Heart left ventricle (tissue), 13 donors: Measurements from ENCODE around the gene ENGASE.

ENCODE experiments used
- POLR2A ChIP-seq, 2 donors: fragments of 450-650 bp; IDR thresholded peaks; one replicate each; pipeline ENCODE4 v1.6.1; 2017; ENCODE audit warnings: antibody characterized with exemption in 2 of 2, mild to moderate bottlenecking in 2 of 2, moderate library complexity in 2 of 2
- TF ChIP-seq, protein P1 (sequence below), 12 donors: fragments of 200-600 bp; sonication (generic) in 4 of 12; IDR thresholded peaks; one replicate each; pipeline versions ENCODE4 v1.5.0 to v1.8.0; 2018 to 2022; ENCODE audit warnings: antibody characterized with exemption in 12 of 12, mild to moderate bottlenecking in 5 of 12
- donor health status: ischemic (EF 13 %, LVEDD 7.1; RV severe dilation, severe dysfunction).
- donor health status: DM: no; HTN: yes; CAD: no.
- donor health status: DM: no; HTN: no; CAD: no.
- donor health status: ischemic (EF 25% LVEDD 6.9; RV normal size, moderate dysfunction).
- donor health status: ischemic (EF 25% LVEDD 5.7; RV mildly dilated, moderate dysfunction).
- donor health status: ischemic (EF 35%, LVEDD 5.7; RV mildly dilated, moderate dysfunction).
- donor health status: nonischemic (EF 11% LVEDD 7.7; RV severe dilation, severe dysfunction).
- donor health status: DM: yes; HTN: yes; CAD: no.
- donor health status: PGD.
- donor health status: ischemic (EF 29% LVEDD 5.4; RV normal size, mild dysfunction).
- donor health status: nonischemic (EF 23%, LVEDD 6.1; RV moderate dilation, normal function).

DNA sequence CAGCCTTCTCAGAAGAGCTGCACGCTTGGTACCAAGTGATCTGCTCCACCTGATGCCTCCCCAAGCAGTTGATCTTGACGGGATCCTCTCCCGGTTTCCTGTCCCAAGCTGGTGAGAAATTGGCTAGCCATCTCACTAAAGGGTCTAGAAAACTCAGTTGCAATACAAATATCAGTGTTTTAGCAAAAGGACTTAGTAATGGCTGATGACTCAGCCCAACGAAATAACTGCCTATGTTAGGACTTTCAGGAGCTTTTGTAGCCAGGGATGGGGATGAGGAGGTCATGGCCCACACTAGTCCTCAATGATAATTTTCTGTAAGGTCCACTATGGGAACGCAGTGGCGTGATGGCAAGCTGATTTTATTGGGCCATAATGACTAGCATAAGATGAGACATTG, 23.3 kb upstream of the ENGASE start:
- no peak for TF ChIP-seq POLR2A (IDR thresholded peaks at IDR 0.05)
- TF ChIP-seq, protein P1, sequence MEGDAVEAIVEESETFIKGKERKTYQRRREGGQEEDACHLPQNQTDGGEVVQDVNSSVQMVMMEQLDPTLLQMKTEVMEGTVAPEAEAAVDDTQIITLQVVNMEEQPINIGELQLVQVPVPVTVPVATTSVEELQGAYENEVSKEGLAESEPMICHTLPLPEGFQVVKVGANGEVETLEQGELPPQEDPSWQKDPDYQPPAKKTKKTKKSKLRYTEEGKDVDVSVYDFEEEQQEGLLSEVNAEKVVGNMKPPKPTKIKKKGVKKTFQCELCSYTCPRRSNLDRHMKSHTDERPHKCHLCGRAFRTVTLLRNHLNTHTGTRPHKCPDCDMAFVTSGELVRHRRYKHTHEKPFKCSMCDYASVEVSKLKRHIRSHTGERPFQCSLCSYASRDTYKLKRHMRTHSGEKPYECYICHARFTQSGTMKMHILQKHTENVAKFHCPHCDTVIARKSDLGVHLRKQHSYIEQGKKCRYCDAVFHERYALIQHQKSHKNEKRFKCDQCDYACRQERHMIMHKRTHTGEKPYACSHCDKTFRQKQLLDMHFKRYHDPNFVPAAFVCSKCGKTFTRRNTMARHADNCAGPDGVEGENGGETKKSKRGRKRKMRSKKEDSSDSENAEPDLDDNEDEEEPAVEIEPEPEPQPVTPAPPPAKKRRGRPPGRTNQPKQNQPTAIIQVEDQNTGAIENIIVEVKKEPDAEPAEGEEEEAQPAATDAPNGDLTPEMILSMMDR (IDR thresholded peaks at IDR 0.05): no peak
